ENCODE results near the gene ICE2. TPM values are rescaled to one million over a fixed set of nuclear protein-coding genes. Genes with fewer than 3 reads are reported as not detected.

Gene ICE2
- total and polyA plus RNA-seq, 2 of the 4 experiments (the other 2 are of a cell fraction) = 14.7 to 21.1 TPM

- no peak for TF ChIP-seq MAFK (IDR thresholded peaks at IDR 0.05; ENCODE audit: low read depth, low read length)
- no peak for TF ChIP-seq RAD21 (IDR thresholded peaks at IDR 0.05; ENCODE audit: low read length)
- no peak for TF ChIP-seq BHLHE40 (IDR thresholded peaks at IDR 0.05; ENCODE audit: low read depth, low read length)
- no peak for TF ChIP-seq CEBPB (IDR thresholded peaks at IDR 0.05; ENCODE audit: low read depth, low read length)
- TF ChIP-seq FOS (IDR thresholded peaks at IDR 0.05; ENCODE audit: low read depth, low read length) = no peak
- TF ChIP-seq USF2 (IDR thresholded peaks at IDR 0.05; ENCODE audit: low read depth, low read length) = no peak
- TF ChIP-seq MXI1 (IDR thresholded peaks at IDR 0.05; ENCODE audit: borderline replicate concordance, low read depth, low read length) = no peak
- TF ChIP-seq SMC3 (IDR thresholded peaks at IDR 0.05; ENCODE audit: low read depth, low read length) = no peak
- no peak for TF ChIP-seq ELK1 (IDR thresholded peaks at IDR 0.05; ENCODE audit: borderline replicate concordance, low read depth, low read length)
- no peak for TF ChIP-seq RCOR1 (IDR thresholded peaks at IDR 0.05; ENCODE audit: insufficient replicate concordance, low read length)
- no peak for TF ChIP-seq NFE2L2 (IDR thresholded peaks at IDR 0.05; ENCODE audit: low read depth, low read length)
- no peak for TF ChIP-seq RFX5 (IDR thresholded peaks at IDR 0.05; ENCODE audit: low read depth, low read length)
- TF ChIP-seq MAZ (IDR thresholded peaks at IDR 0.05; ENCODE audit: borderline replicate concordance, low read depth, low read length) = no peak
- TF ChIP-seq POLR2A (IDR thresholded peaks at IDR 0.05; ENCODE audit: low read depth, low read length) = no peak
- TF ChIP-seq CTCF (conservative IDR thresholded peaks at IDR 0.05; ENCODE audit: low read depth, low read length) = no peak
- no peak for TF ChIP-seq CHD1 (IDR thresholded peaks at IDR 0.05; ENCODE audit: low read depth, low read length)
- Histone ChIP-seq H3K18ac (ENCODE audit: low read depth, low read length) (no peak overlapping the region), H4K20me1 (ENCODE audit: insufficient read depth, low read length) (no peaks in the 10 kb centered on the region), H2AK9ac (replicated peaks; ENCODE audit: low read depth, low read length, poor library complexity) (no peak overlapping the region), H2BK5ac (ENCODE audit: low read depth, low read length, poor library complexity, severe bottlenecking) (no peak overlapping the region), H4K8ac (ENCODE audit: low read depth in 2 of 2, low read length in 2 of 2) (no peak overlapping the region), H3K14ac (replicated peaks; ENCODE audit: low read depth, low read length) (no peak overlapping the region), H2BK120ac (ENCODE audit: low read depth, low read length) (no peak overlapping the region), H3K36me3 (ENCODE audit: control insufficient read depth, insufficient read depth, low read length) (no peaks in the 10 kb centered on the region), H2BK20ac (ENCODE audit: low read depth, low read length) (no peak overlapping the region), H3K9me1 (ENCODE audit: insufficient read depth, low read length) (peaks cover 3% of the 10 kb centered on the region), H3K27ac (ENCODE audit: insufficient read depth, low read length) (no peak overlapping the region), H3K9me3 (ENCODE audit: control insufficient read depth, insufficient read depth, low read length) (no peaks in the 10 kb centered on the region), H3K23ac (ENCODE audit: low read depth, low read length) (no peak overlapping the region), H3K4me2 (ENCODE audit: low read depth, low read length) (no peak overlapping the region), H2AFZ (replicated peaks; ENCODE audit: low read length, poor library complexity) (no peak overlapping the region), H2BK15ac (ENCODE audit: low read depth, low read length) (no peak overlapping the region), H4K5ac (ENCODE audit: low read depth, low read length) (no peak overlapping the region), H3K4me1 (ENCODE audit: control insufficient read depth, insufficient read depth, low read length) (peaks cover 5% of the 10 kb centered on the region), H3K56ac (ENCODE audit: extremely low read depth, insufficient read depth, low read length) (no peak overlapping the region), H3K4ac (ENCODE audit: low read depth, low read length) (no peak overlapping the region), H3K27me3 (ENCODE audit: control insufficient read depth, insufficient read depth, low read length) (no peaks in the 10 kb centered on the region), H3K4me3 (ENCODE audit: insufficient read depth, low read depth, low read length) (no peak overlapping the region), H2AK5ac (ENCODE audit: low read depth, low read length) (no peak overlapping the region; the same call in 1 of the 2 replicates), H4K91ac (ENCODE audit: insufficient read depth, low read depth, low read length) (no peak overlapping the region), H3K9ac (ENCODE audit: low read depth, low read length) (no peak overlapping the region), H3K79me1 (ENCODE audit: low read depth in 1 of 2, low read length in 2 of 2) (peaks cover 0 to 20% of the 10 kb centered on the region in 2 experiments; a peak in 3 of 4 replicates)
- intact Hi-C loops (cut with micrococcal nuclease) = no loop called here
- dilution Hi-C loops (cut with HindIII; ENCODE audit: low sequenced_read_pairs, unreplicated experiment) = no loop called here
- DNase-seq (peak; percentile 51), ATAC-seq (ENCODE audit: low read depth) (no peak)
- no TSS peak for BruUV-seq (replicated peaks)
- CTCF ChIA-PET = interaction anchor here (0.7 to 1.2 kb wide), 2 partner anchors 14 to 59 kb away, joined by 3 read pairs; no protein-coding TSS in a partner anchor
- POLR2A ChIA-PET (ENCODE audit: unreplicated experiment) = no interaction called here
- in situ Hi-C loops (cut with MboI; ENCODE audit: low sequenced_read_pairs) = no loop called here
- WGBS, 2 experiments (ENCODE audit: extremely low coverage in 2 of 2, insufficient read length in 1 of 2) = no CpG with 5 or more reads among the region's 2 CpGs
Measured at GRCh38 chr15:60419753-60420152, 59.2 kb downstream of the ICE2 start.

Measured in IMR-90 (cell line).